ENCODE measurements around the gene DSC1. TPM values are rescaled to one million over a fixed set of nuclear protein-coding genes. Genes with fewer than 3 reads are reported as not detected.

DSC1 gene
- total and polyA plus RNA-seq, 2 of the 8 experiments (the other 6 are each of a cell fraction or from before 2014, with no cell fraction given) = 0.02 TPM; not detected in 1

- H3K9ac ChIP-seq (replicated peaks in 1 of 4; ENCODE audit: extremely low read depth in 1 of 4, low read depth in 3 of 4, low read length in 3 of 4) = no peak overlapping the region
- peaks cover 3% of the 10 kb centered on the region; the same call in 1 of the 2 replicates for H3K23me2 ChIP-seq (ENCODE audit: low read depth, low read length)
- H3K4me3 ChIP-seq (ENCODE audit: extremely low read depth in 1 of 4, insufficient read depth in 2 of 4, low read depth in 3 of 4, low read length in 4 of 4) = no peak overlapping the region
- no peak overlapping the region for H2BK120ac ChIP-seq (replicated peaks; ENCODE audit: low read depth, low read length)
- no peak overlapping the region for H4K91ac ChIP-seq (replicated peaks; ENCODE audit: insufficient read length, low read length)
- 74% methylated on average over 3 of the region's 3 CpGs; no CpG with 5 or more reads in 1 of the 2 experiments for WGBS, 2 experiments (ENCODE audit: extremely low coverage in 1 of 2, insufficient coverage in 1 of 2, insufficient read length in 1 of 2, insufficient replicate concordance in 2 of 2, low coverage in 1 of 2, low lambda C conversion rate in 2 of 2, missing lambda C conversion rate in 1 of 2)
- POLR2A ChIA-PET (ENCODE audit: partially characterized antibody) = interaction anchor here (0.7 kb wide), 1 partner anchor 14 kb away, joined by 3 read pairs; no protein-coding TSS in a partner anchor
- H2AFZ ChIP-seq (ENCODE audit: low read length) = no peak overlapping the region
- no peaks in the 10 kb centered on the region for H4K20me1 ChIP-seq (replicated peaks in 1 of 2; ENCODE audit: control insufficient read depth in 1 of 2, insufficient read depth in 2 of 2, low read length in 2 of 2)
- no peak overlapping the region for H3K18ac ChIP-seq (ENCODE audit: extremely low read depth, low read length)
- H3K9me3 ChIP-seq (ENCODE audit: insufficient read depth in 2 of 2, low read depth in 1 of 2, low read length in 1 of 2) = no peaks in the 10 kb centered on the region
- no peaks in the 10 kb centered on the region for H3K36me3 ChIP-seq (ENCODE audit: control insufficient read depth in 2 of 4, insufficient read depth in 4 of 4, low read length in 3 of 4)
- no peak overlapping the region for H2BK20ac ChIP-seq (ENCODE audit: low read length)
- no peaks in the 10 kb centered on the region for H3K79me1 ChIP-seq (ENCODE audit: low read depth, low read length)
- H3K4me2 ChIP-seq (ENCODE audit: insufficient read depth in 1 of 2, low read depth in 2 of 2, low read length in 2 of 2) = no peak overlapping the region
- no peak for TF ChIP-seq GABPA (IDR thresholded peaks at IDR 0.05; ENCODE audit: borderline replicate concordance, insufficient read depth, low read length)
- no peak for TF ChIP-seq SP2 (IDR thresholded peaks at IDR 0.05; ENCODE audit: low read length)
- TF ChIP-seq CTCF (IDR thresholded peaks at IDR 0.05; ENCODE audit: control extremely low read depth in 1 of 3, insufficient read depth in 1 of 3, low read depth in 1 of 3, low read length in 3 of 3) = no peak
- TF ChIP-seq BCL11A (IDR thresholded peaks at IDR 0.05; ENCODE audit: low read depth in 2 of 2, low read length in 2 of 2) = no peak
- TF ChIP-seq EZH2 (IDR thresholded peaks at IDR 0.05; ENCODE audit: low read depth, low read length, severe bottlenecking) = no peak
- TF ChIP-seq BRCA1 (IDR thresholded peaks at IDR 0.05; ENCODE audit: low read depth, low read length) = no peak
- TF ChIP-seq FOSL1 (IDR thresholded peaks at IDR 0.05; ENCODE audit: insufficient read depth, low read depth, low read length) = no peak
- no peak overlapping the region for H2AK5ac ChIP-seq (ENCODE audit: low read depth, low read length)
- no peaks in the 10 kb centered on the region for H3K27me3 ChIP-seq (replicated peaks in 1 of 4; ENCODE audit: control insufficient read depth in 3 of 4, extremely low read depth in 1 of 4, insufficient read depth in 3 of 4, low read length in 3 of 4)
- peaks cover 0 to 7% (median 3%) of the 10 kb centered on the region in 4 experiments; a peak in 5 of 7 replicates for H3K4me1 ChIP-seq (replicated peaks in 1 of 4; ENCODE audit: control insufficient read depth in 3 of 4, insufficient read depth in 4 of 4, low read length in 3 of 4)
- H4K5ac ChIP-seq (ENCODE audit: insufficient read length, low read depth, low read length) = no peak overlapping the region
- H3K79me2 ChIP-seq (ENCODE audit: control insufficient read depth in 1 of 2, insufficient read depth in 2 of 2, low read length in 2 of 2) = no peaks in the 10 kb centered on the region
- no peak overlapping the region for H3K14ac ChIP-seq (ENCODE audit: insufficient read length)
- H3K4ac ChIP-seq (replicated peaks; ENCODE audit: insufficient read length, low read depth, low read length) = no peak overlapping the region
- H2BK12ac ChIP-seq (ENCODE audit: low read depth, low read length) = no peak overlapping the region
- no peak overlapping the region for H2BK5ac ChIP-seq (ENCODE audit: low read depth, low read length)
- H3K27ac ChIP-seq (ENCODE audit: low read depth, low read length) = no peak overlapping the region
- no peak overlapping the region for H3K23ac ChIP-seq (ENCODE audit: insufficient read length)
- DNase-seq (ENCODE audit: low read depth in 1 of 2, low spot score in 2 of 2) (no peak), FAIRE-seq (no peak)
- no peak overlapping the region for H4K8ac ChIP-seq (ENCODE audit: extremely low read depth, insufficient read depth, low read length)
- CTCF ChIA-PET (ENCODE audit: partially characterized antibody) = interaction anchor here (1.0 to 1.8 kb wide), 3 partner anchors 10 to 219 kb away, joined by 3 read pairs; no protein-coding TSS in a partner anchor
- no peak overlapping the region for H3K56ac ChIP-seq (replicated peaks; ENCODE audit: insufficient read length, low read depth, low read length)
- no peak overlapping the region for H2BK15ac ChIP-seq (ENCODE audit: low read length)
Measured at GRCh38 chr18:31105733-31106132, 56.9 kb downstream of the DSC1 start.
